Stimulated activated naive B cell treated with anti-CD40 and anti-IgM and Interleukin-4, amounts not matched to agents 10 μg/mL and 1 μg/mL and 100 μg/mL, for 72 hours (primary cell): ENCODE data around the gene LRP5.
"Not testable (repeated sequence)": the region's sequence is repeated elsewhere in the genome, so short reads cannot be mapped to it uniquely, and the experiment has no call there.

Experiments used
- ATAC-seq, 2 donors: fragments of 150-1000 bp; cut with Tn5 transposase; replicated peaks; 2 replicates each; pipeline ENCODE4 v1.10.0; 2021; ENCODE audit warnings: moderate library complexity in 1 of 2
- DNase-seq: peaks from one replicate; pipeline ENCODE4 v3.0.0; 2021
- H3K27ac Mint-ChIP-seq: one replicate; pipeline ENCODE4 v1.8.0; 2022; ENCODE audit warnings: mild to moderate bottlenecking, mixed read lengths
- H3K27me3 Mint-ChIP-seq, 2 donors: one replicate each; pipeline ENCODE4 v1.8.0; 2022; ENCODE audit warnings: mixed read lengths in 2 of 2
- H3K36me3 Mint-ChIP-seq, 2 donors: one replicate each; pipeline ENCODE4 v1.8.0; 2022; ENCODE audit warnings: mixed read lengths in 2 of 2, mild to moderate bottlenecking in 1 of 2
- H3K4me1 Mint-ChIP-seq, 2 donors: one replicate each; pipeline ENCODE4 v1.8.0; 2022; ENCODE audit warnings: mixed read lengths in 2 of 2, mild to moderate bottlenecking in 1 of 2
- H3K4me3 Mint-ChIP-seq, 2 donors: one replicate each; pipeline ENCODE4 v1.8.0; 2022; ENCODE audit warnings: mild to moderate bottlenecking in 2 of 2, mixed read lengths in 2 of 2, moderate library complexity in 1 of 2
- H3K9me3 Mint-ChIP-seq, 2 donors: one replicate each; pipeline ENCODE4 v1.8.0; 2022; ENCODE audit warnings: mixed read lengths in 2 of 2, mild to moderate bottlenecking in 1 of 2

The LRP5 gene

DNA sequence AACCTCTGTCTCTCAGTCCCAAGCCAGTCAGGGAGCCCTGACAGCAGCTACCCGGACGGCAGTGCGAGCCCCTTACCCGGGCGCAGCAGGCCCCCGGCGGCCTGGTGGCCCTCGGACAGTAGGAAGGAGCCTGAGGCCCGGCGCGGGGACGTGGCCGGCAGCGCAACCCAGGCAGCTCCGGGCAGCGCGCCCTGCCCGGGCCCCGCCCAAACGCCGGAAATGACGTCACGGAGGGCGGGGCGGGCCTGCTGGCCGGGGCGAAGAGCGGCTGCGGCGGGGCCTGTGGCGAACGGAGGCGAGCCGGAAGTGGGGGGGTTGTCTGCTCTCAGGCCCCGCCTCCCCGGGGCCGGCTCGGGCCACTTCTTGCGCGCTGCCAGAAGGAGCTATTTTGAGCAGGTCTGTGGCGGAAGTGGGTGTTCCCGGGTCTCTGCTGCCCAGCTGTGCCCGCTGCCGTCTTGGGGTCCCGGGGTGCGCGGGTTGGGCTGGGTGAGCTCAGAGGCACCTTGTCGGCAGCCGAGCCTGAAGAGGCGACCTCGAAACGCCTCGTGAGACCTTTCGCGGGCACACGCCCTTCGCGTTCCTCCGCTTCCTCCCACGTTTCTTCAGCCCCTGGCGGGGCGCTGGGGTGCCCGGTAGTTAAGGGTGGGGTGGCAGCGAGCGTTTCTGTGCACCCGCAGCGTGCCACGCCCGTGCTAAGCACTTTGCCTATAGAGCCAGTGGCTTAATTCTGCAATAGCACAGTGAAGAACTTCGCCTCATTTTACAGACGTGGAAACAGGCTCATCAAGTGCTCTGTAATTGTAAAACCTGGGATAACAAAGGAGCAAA lies 40.4 kb upstream of the LRP5 start, which contains the start of gene C11orf24:
Gene C11orf24 (minus strand): TSS at position 193 of the 828 bp plus-strand sequence. CDS start 8,206 bp downstream, outside the sequence.
- Mint-ChIP-seq H3K4me3 (peak within 1 kb of the TSS; percentile 99 to 100), H3K36me3 (peaks cover 17 to 30% of the 10 kb centered on the region in 2 donors), H3K9me3 (peaks cover 0 to 3% of the 10 kb centered on the region in 2 donors), H3K27me3 (no peaks in the 10 kb centered on the region), H3K4me1 (peaks cover 45 to 67% of the 10 kb centered on the region in 2 donors), H3K27ac (peak within 1 kb of the TSS; percentile 99)
- ATAC-seq, result peak; percentile 83
- peak; percentile 94 for DNase-seq

DNA sequence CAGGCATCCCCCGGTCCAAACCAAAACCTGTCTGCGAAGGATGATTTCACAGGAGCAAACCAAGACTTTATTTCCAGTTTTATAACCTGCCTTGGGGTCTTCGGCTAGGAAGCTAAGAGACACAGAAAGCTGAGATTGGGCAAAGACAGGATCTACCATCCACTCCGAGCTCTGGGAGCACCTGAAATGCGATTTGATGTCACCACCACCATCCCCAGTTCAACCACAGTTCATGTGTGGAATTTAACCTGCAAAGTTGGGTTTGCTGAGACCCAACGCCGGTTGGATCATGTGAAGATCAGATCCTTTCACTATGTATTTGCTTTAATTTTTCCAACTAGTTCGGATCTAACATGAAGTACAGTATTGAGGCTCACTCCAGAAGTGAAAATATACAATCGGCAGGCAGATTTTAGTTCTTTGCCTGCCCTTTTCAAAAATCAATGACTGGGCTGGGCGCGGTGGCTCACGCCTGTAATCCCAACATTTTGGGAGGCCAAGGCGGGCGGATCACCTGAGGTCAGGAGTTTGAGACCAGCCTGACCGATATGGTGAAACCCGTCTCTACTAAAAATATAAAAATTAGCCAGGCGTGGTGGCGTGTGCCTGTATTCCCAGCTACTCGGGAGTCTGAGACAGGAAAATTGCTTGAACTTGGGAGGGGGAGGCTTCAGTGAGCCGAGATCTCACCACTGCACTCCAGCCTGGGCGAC lies 39.2 kb upstream of the LRP5 start:
- H3K27ac Mint-ChIP-seq, result peak overlapping the region; percentile 98
- ATAC-seq (no peak), DNase-seq (no peak)
- H3K9me3 Mint-ChIP-seq, result peaks cover 0 to 3% of the 10 kb centered on the region in 2 donors
- H3K4me1 Mint-ChIP-seq, result peaks cover 34 to 55% of the 10 kb centered on the region in 2 donors
- H3K36me3 Mint-ChIP-seq, result peaks cover 8 to 19% of the 10 kb centered on the region in 2 donors
- peak overlapping the region; percentile 99 to 100 for H3K4me3 Mint-ChIP-seq
- no peaks in the 10 kb centered on the region for H3K27me3 Mint-ChIP-seq

DNA sequence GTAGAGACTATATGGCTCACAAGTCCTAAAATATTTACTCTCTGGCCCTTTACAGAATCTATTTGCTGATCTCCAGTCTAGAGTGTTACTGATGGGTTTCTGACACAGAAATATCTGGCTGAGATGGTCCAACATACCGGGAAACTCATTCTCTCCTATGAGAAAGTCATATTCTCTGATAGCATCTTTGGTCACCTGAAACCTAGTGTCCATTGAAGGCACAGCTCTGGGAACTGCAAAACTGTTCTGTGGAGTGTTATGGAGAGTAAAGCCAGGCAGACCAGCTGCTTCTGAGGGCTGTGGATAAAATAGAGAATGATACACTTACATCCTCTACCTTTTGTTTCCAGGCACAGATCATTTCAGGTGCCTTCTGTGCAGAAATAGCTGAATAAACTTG lies 38.1 kb upstream of the LRP5 start:
- H3K27ac Mint-ChIP-seq, result peak overlapping the region; percentile 87
- H3K27me3 Mint-ChIP-seq, result no peaks in the 10 kb centered on the region
- H3K4me3 Mint-ChIP-seq, result peak overlapping the region; percentile 56 to 100

DNA sequence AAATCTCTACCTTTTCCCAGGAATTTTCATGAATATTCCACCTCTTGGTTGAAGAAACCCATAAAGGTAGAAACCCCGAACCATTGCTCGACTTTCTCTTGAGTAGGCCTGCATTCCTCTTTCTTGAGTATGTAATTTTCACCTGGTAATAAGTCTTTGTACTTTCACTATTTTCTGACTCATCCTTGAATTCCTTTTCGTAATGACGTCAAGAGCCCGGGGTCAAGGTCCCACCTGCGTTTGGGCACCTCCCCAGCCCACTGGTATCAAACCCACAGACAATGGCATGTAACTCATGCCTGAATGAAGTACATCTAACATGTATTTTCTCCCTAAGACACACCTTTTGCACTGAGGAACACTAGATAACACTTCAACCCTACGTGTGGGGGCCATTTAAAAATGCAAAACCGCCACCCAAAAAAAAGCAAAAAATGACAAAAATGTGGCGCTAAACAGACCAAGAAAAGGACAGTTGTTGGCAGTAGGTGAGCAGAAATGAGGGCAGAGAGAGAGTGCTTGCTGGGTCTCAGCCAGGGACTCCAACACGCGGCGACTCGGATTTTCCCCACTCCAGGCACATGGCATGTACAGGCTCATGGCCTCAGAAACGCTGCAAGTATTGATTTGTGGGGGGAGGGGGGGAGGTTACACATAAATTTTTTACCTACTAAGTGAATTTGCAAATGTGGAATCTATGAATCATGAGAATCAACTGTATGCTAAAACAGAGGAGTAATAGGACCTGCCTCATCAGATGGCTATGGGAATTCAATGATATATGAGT lies 36.5 kb upstream of the LRP5 start:
- no peak for DNase-seq
- Mint-ChIP-seq H3K27me3 (no peaks in the 10 kb centered on the region), H3K27ac (peak overlapping the region; percentile 43), H3K4me1 (peaks cover 17 to 33% of the 10 kb centered on the region in 2 donors), H3K9me3 (peaks cover 0 to 3% of the 10 kb centered on the region in 2 donors), H3K36me3 (peaks cover 2 to 3% of the 10 kb centered on the region in 2 donors), H3K4me3 (no peak overlapping the region)
- ATAC-seq, result no peak

More for the DNA sequence above, 38.1 kb upstream of the LRP5 start:
- peaks cover 0 to 3% of the 10 kb centered on the region in 2 donors for H3K9me3 Mint-ChIP-seq
- peaks cover 25 to 44% of the 10 kb centered on the region in 2 donors for H3K4me1 Mint-ChIP-seq
- H3K36me3 Mint-ChIP-seq, result peaks cover 6 to 10% of the 10 kb centered on the region in 2 donors
- DNase-seq (no peak), ATAC-seq (no peak)

DNA sequence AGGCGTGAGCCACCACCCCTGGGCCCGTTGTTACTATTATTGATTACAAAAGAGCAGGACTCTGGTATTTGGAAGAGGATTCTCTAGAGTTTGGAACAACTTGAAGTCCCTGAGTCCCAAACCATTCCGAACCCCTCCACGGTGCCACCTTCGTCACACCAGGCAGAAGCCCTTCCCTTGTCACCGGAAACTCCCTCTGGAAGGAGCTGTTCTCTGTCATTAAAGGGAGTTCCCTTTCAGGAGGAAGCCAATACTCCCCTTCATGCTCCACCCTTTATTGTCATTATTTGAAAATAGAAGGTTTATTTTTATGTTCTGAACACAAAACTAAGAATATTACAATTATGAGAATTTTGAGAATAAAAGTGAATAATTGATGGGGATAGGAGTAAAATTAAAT lies 35.5 kb upstream of the LRP5 start:
- no peak overlapping the region for H3K4me3 Mint-ChIP-seq
- no peak overlapping the region for H3K27ac Mint-ChIP-seq
- peaks cover 16 to 37% of the 10 kb centered on the region in 2 donors for H3K4me1 Mint-ChIP-seq
- peaks cover 0 to 3% of the 10 kb centered on the region in 2 donors for H3K9me3 Mint-ChIP-seq
- no peaks in the 10 kb centered on the region for H3K27me3 Mint-ChIP-seq
- no peak for ATAC-seq
- no peak for DNase-seq
- H3K36me3 Mint-ChIP-seq, result peaks cover 2 to 3% of the 10 kb centered on the region in 2 donors

DNA sequence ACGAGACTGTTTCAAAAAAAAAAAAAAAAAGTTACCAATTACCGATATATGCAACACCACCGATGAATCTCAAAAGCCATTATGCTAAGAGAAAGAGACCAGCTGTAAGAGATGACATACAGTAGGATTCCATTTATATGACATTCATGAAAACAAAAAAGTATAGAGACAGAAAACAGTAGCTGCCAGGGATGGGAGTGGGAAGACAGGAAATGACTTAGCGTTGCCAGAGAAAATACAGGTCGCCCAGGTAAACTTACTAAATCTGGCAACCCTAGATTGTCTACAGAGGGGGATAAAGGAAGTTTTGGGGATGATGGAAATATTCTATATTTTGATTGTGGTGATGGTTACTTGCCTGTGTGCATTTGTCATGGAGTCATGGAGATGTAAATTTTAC lies 32.7 kb upstream of the LRP5 start:
- ATAC-seq (no peak), DNase-seq (no peak)
- no peak overlapping the region for H3K4me3 Mint-ChIP-seq
- peaks cover 7 to 11% of the 10 kb centered on the region in 2 donors for H3K9me3 Mint-ChIP-seq
- no peak overlapping the region for H3K27ac Mint-ChIP-seq
- peaks cover 25 to 31% of the 10 kb centered on the region in 2 donors for H3K4me1 Mint-ChIP-seq
- H3K36me3 Mint-ChIP-seq, result peaks cover 5 to 12% of the 10 kb centered on the region in 2 donors
- H3K27me3 Mint-ChIP-seq, result no peaks in the 10 kb centered on the region

DNA sequence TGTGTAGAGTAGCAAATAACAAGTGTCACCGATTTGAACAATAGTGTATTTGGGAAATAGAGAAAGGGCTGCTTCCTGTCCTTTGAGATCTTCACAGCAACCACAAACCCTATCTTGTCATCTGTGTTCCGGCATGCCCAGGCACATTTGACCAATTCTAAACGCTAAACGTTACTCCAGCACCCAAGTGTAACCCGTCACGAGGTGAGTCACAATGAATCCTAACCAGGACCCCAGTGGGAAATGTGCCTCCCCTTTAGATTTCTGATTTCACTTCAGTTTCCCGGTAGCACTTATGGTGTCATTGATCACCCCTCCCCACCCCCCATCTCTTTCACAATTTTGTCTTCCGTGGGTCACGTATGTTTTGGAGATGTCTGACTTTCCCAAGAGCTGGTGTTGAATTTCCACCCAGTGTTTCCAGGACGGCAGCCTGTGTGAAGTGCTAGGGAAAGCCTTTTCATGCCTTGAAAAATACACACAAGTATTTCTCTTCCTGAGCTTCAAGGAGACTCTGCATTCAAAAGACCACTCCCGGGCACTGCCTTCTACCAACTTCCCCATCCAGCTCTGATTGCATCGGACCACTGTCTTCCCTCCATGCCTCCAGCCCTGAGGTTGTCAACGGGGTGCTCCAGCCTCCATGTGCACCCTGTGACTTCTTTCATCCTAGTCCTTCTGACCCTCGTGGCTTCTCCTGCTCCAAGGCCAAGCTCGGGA lies 30.1 kb upstream of the LRP5 start:
- peak overlapping the region; percentile 11 to 33 for H3K4me3 Mint-ChIP-seq
- no peaks in the 10 kb centered on the region for H3K27me3 Mint-ChIP-seq
- H3K36me3 Mint-ChIP-seq, result peaks cover 7 to 14% of the 10 kb centered on the region in 2 donors
- peaks cover 22 to 26% of the 10 kb centered on the region in 2 donors for H3K4me1 Mint-ChIP-seq
- H3K27ac Mint-ChIP-seq, result peak overlapping the region; percentile 52
- ATAC-seq (peak; percentile 97 to 98), DNase-seq (peak; percentile 43)
- peaks cover 10% of the 10 kb centered on the region in 2 donors for H3K9me3 Mint-ChIP-seq

DNA sequence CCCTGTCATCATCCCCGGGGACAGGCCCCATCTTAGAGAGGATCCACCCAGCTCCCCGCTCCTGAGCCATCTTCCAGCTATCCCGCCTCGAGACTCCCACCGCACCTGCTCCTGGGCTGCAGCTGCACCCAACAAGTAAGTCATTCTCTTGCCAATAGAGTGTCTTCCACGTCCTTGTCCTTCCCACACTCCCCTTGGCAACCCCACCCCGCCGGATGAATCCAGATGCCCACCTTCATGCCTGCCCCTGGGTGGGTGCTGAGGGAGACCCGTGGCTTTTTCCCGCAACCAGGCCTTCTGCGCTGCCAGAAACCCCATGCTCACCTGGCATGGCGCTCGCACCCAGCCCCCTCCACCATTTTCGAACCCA lies 29.5 kb upstream of the LRP5 start:
- no peak for ATAC-seq
- no peak for DNase-seq
- H3K4me1 Mint-ChIP-seq, result peaks cover 22 to 26% of the 10 kb centered on the region in 2 donors
- H3K27ac Mint-ChIP-seq, result peak overlapping the region; percentile 52
- peak overlapping the region; percentile 11 to 33 for H3K4me3 Mint-ChIP-seq
- H3K36me3 Mint-ChIP-seq, result peaks cover 7 to 14% of the 10 kb centered on the region in 2 donors
- peaks cover 10% of the 10 kb centered on the region in 2 donors for H3K9me3 Mint-ChIP-seq
- no peaks in the 10 kb centered on the region for H3K27me3 Mint-ChIP-seq

DNA sequence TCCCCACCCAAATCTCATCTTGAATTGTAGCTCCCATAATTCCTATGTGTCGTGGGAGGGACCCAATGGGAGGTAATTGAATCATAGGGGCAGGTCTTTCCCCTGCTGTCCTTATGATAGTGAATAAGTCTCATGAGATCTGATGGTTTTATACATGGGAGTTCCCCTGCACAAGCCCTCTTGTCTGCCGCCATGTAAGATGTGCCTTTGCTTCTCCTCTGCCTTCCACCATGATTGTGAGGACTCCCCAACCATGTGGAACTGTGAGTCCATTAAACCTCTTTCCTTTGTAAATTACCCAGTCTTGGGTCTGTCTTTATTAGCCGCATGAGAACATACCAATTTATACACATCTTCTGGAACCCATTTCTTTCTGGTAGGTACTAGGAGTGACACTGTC lies 27.8 kb upstream of the LRP5 start:
- DNase-seq, H3K27ac Mint-ChIP-seq, H3K27me3 Mint-ChIP-seq, ATAC-seq, H3K4me3 Mint-ChIP-seq: not testable (repeated sequence)
- peaks cover 7 to 15% of the 10 kb centered on the region in 2 donors for H3K36me3 Mint-ChIP-seq
- H3K4me1 Mint-ChIP-seq, result peaks cover 21 to 24% of the 10 kb centered on the region in 2 donors
- H3K9me3 Mint-ChIP-seq, result peaks cover 10 to 11% of the 10 kb centered on the region in 2 donors

DNA sequence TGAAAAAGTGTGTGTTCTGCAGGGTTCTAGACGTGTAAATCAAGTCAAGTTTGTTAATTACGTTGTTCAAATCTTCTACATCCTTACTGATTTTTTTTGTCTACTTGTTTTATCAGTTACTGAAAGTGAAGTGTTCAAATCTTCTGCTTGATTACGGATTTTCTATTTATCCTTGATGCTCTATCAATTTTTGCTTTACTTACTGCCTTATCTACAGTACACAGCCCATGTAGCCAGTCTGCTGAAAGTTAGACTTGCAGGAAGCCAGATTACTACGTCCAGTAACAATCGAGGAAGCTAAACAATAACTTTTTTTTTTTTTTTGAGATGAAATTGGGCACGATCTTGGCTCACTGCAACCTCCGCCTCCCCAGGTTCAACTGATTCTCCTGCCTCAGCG lies 25.0 kb upstream of the LRP5 start:
- H3K27me3 Mint-ChIP-seq, result no peaks in the 10 kb centered on the region
- no peak for DNase-seq
- no peak overlapping the region for H3K27ac Mint-ChIP-seq

DNA sequence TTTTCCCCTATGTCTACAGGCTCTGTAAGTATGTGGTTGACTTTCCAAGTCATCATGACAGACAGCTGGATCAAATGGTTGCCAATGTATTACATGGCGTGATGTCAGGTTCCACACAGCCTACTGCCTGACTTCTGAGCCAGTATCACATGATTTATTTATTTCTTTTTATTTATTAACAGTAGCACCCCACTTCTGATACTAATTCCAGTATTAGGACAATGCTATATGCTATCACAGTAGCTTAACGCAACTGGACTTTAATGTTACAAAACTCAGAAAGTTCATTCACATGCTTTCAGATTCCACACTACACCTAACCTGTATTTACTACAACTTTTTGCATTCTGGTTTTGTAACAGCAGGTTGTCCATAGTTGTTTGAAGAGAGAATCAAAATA lies 22.9 kb upstream of the LRP5 start:
- peaks cover 7 to 8% of the 10 kb centered on the region in 2 donors for H3K36me3 Mint-ChIP-seq
- peaks cover 6 to 8% of the 10 kb centered on the region in 2 donors for H3K9me3 Mint-ChIP-seq
- no peak overlapping the region for H3K4me3 Mint-ChIP-seq
- ATAC-seq (no peak), DNase-seq (no peak)
- no peak overlapping the region for H3K27ac Mint-ChIP-seq
- peaks cover 13 to 29% of the 10 kb centered on the region in 2 donors for H3K4me1 Mint-ChIP-seq
- H3K27me3 Mint-ChIP-seq, result no peaks in the 10 kb centered on the region

More for the DNA sequence above, 25.0 kb upstream of the LRP5 start:
- H3K4me3 Mint-ChIP-seq, result no peak overlapping the region
- ATAC-seq, result no peak
- peaks cover 9 to 17% of the 10 kb centered on the region in 2 donors for H3K36me3 Mint-ChIP-seq
- peaks cover 13 to 19% of the 10 kb centered on the region in 2 donors for H3K4me1 Mint-ChIP-seq
- peaks cover 12 to 14% of the 10 kb centered on the region in 2 donors for H3K9me3 Mint-ChIP-seq

DNA sequence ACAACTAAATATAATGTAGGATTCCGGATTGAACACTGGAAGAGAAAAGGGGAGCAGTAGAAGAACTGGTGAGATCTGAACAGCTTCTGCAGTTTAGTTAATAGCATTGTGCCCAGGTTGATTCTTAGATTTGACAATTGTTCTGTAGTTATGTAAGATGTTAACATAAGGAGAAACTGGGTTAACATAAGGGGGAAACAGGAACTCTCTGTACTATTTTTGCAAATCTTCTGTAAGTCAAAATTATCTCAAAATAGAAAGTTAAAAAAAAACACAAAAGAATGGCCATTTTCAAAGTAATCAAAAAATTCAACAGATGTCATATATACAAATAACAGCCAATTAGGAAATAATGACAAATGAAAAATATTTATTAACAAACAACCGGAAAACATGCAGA lies 18.7 kb upstream of the LRP5 start:
- DNase-seq (no peak), ATAC-seq (no peak)
- H3K36me3 Mint-ChIP-seq, result peaks cover 2 to 3% of the 10 kb centered on the region in 2 donors
- H3K9me3 Mint-ChIP-seq, result peaks cover 3 to 4% of the 10 kb centered on the region in 2 donors
- peak overlapping the region; percentile 44 for H3K27ac Mint-ChIP-seq
- peaks cover 23 to 50% of the 10 kb centered on the region in 2 donors for H3K4me1 Mint-ChIP-seq
- H3K27me3 Mint-ChIP-seq, result no peaks in the 10 kb centered on the region
- peak overlapping the region; percentile 61 to 65 for H3K4me3 Mint-ChIP-seq

DNA sequence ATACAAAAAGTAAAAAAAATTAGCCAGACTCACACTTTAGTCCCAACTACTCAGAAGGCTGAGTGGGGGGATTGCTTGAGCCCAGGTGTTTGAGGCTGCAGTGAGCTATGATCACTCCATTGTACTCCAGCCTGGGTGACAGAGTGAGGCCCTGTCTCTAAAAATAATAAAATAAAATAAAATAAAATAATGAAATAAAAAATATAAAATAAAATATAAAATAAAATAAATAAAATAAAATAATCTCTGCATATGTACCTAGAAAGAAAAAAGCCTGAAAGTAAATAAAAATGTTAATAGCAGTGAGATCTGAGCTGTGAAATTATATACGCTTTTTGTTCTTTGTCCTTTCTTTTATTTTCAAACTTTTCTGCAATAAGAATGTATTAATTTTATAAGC lies 17.1 kb upstream of the LRP5 start:
- no peaks in the 10 kb centered on the region for H3K27me3 Mint-ChIP-seq
- H3K27ac Mint-ChIP-seq, result no peak overlapping the region
- ATAC-seq (no peak), DNase-seq (no peak)
- no peaks in the 10 kb centered on the region for H3K36me3 Mint-ChIP-seq
- no peak overlapping the region for H3K4me3 Mint-ChIP-seq
- no peaks in the 10 kb centered on the region for H3K9me3 Mint-ChIP-seq
- peaks cover 23 to 50% of the 10 kb centered on the region in 2 donors for H3K4me1 Mint-ChIP-seq
